Neural progenitor cell (in vitro differentiated cells): ENCODE results near the gene VPS35.

ENCODE experiments used
- EZH2 ChIP-seq: fragments of 200-600 bp; sonication (generic); IDR thresholded peaks from 2 replicates; pipeline ENCODE4 v1.6.1; 2017; ENCODE audit warnings: antibody characterized with exemption, mild to moderate bottlenecking, moderate library complexity
- TF ChIP-seq, protein P1 (sequence below): fragments of 200-600 bp; sonication (generic); IDR thresholded peaks from 2 replicates; pipeline ENCODE4 v1.5.1; 2017; ENCODE audit warnings: antibody characterized with exemption, mild to moderate bottlenecking

- no peak for TF ChIP-seq EZH2
- TF ChIP-seq, protein P1, sequence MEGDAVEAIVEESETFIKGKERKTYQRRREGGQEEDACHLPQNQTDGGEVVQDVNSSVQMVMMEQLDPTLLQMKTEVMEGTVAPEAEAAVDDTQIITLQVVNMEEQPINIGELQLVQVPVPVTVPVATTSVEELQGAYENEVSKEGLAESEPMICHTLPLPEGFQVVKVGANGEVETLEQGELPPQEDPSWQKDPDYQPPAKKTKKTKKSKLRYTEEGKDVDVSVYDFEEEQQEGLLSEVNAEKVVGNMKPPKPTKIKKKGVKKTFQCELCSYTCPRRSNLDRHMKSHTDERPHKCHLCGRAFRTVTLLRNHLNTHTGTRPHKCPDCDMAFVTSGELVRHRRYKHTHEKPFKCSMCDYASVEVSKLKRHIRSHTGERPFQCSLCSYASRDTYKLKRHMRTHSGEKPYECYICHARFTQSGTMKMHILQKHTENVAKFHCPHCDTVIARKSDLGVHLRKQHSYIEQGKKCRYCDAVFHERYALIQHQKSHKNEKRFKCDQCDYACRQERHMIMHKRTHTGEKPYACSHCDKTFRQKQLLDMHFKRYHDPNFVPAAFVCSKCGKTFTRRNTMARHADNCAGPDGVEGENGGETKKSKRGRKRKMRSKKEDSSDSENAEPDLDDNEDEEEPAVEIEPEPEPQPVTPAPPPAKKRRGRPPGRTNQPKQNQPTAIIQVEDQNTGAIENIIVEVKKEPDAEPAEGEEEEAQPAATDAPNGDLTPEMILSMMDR: no peak
Measured at GRCh38 chr16:46693598-46693997, 4.6 kb upstream of the VPS35 start.
